Measurements from ENCODE around the gene LNPK.

GRCh38 chr2:175877845-175878544 lies 124.1 kb downstream of the LNPK start:
- TF ChIP-seq CTCF (IDR thresholded peaks at IDR 0.05; ENCODE audit: borderline replicate concordance, extremely low read depth, low read length, poor library complexity, severe bottlenecking) = no peak
- no peak for TF ChIP-seq EZH2 (IDR thresholded peaks at IDR 0.05; ENCODE audit: borderline replicate concordance, low read depth, low read length, severe bottlenecking)

Measured in DND-41 (cell line).